Endothelial cell of hepatic sinusoid (primary cell): ENCODE data around the gene USP49.
"Not testable (repeated sequence)": the region's sequence is repeated elsewhere in the genome, so short reads cannot be mapped to it uniquely, and the experiment has no call there.

Source experiments
- in situ Hi-C: cut with HindIII; loops from 2 replicates; pipeline ENCODE4 v1.10.0; 2017; ENCODE audit warnings: low sequenced_read_pairs

The USP49 gene

DNA sequence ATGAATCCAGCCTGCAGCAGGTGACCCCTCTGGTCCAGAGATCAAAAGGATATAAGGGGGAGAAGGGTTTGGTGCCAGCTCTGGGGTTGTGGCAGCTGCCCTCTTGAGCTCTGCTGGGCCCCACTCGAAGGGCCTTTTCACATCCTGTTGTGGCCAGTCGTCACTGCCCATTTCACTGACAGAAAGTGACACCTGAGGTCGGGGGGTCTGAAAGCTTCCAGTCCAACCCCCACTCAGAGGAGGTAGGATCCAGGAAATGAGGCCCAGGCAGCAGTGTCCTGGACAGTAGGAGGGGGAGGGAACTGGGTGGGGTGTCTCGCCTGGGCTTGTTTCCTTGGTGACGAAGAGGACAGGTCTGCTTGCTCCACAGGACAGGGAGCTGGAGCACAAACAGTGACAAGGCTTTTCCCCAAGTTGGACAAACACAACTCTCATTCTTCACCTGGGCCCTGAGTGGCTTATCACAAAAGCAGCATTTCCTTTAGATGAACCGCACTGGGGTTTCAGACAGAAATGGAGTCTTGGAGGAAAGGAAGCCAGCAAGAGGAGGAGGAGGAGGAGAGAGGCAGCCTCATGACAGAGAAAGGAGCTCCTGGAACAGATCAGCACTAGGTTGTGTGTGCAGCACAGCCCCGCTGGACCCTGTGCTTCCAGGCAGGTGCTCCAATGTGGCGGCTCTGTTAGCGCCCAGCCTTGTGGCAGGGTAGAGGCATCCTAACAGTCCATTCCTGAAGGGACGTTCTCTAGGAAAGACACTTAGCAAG is 126.4 kb downstream of the USP49 start:
- in situ Hi-C loops = no loop called here

DNA sequence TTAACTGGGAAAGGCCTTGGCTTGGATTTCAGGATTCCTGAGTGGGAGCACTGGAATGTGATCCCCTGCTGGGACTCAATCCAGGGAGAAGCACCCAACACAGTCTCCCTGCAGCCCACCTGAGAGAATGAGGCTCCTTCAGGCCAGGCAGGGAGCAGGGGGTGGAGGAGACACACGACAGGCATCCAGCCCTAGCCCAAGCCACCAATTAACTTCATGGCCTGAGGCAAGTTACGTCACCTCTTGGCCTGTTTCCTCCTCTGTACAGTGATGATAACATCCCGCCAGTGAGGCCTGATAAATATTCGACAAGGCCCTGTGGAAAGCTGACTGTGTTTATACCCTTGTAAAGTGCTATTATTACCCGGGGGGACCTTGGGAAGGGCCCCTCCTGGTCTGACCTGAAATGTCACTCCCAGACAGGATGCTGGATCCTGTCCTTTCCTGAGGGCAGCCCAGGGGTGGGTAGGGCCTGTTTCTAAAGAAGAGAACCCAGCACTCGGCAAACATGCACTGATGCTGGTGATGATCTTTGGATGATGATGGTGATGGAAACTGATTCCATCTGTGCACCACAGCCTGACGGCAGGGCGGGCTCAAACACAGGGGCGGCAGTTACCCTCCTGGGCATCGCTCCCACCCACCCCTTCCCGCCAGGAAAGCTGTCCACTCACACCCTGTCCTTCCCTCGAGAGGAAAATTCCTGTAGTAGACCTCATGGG is 127.9 kb downstream of the USP49 start:
- in situ Hi-C loops = no loop called here

DNA sequence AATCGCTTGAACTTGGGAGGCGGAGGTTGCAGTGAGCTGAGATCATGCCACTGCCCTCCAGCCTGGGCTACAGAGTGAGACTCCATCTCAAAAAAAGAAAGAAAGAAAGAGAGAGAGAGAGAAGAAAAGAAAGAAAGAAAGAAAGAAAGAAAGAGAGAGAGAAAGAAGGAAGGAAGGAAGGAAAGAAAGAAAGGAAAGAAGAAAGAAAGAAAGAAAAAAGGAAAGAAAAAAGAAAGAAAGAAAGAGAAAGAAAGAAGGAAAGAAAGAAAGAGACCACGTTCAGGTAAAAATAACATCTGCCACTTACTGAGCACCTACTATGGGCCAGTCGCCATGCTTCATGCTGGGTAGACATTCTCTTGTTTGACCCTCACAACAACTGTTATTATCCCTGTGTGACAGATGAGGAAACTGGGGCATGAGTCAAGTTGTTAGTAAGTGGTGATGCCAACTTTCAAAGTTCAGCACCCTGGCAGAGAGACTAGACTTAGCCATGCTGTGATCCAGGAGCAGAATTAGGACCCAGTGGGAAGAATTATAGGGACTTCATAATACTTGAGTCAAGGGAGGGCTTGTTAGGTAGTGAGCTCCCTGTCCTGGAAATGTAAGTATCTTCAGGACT is 129.0 kb downstream of the USP49 start:
- in situ Hi-C loops = not testable (repeated sequence)

DNA sequence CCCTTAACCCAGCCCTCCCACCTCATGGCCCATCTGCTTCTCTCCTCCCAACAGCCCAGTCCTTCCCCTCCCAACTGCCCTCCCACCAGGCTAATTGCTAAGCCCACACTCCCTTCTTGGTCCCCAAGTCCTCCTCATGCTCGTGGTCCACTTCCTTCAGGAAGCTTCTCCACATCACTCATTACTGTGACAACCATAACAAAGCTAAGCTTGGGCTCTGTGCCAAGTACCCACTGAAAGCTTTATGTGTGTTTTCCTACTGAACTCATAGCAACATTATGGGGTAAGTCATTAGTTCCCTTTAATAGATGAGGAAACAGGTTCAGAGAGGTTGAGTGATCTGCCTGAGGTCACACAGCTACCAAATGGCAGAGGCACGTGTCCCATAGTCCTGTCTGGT is 131.7 kb downstream of the USP49 start:
- in situ Hi-C loops = no loop called here

DNA sequence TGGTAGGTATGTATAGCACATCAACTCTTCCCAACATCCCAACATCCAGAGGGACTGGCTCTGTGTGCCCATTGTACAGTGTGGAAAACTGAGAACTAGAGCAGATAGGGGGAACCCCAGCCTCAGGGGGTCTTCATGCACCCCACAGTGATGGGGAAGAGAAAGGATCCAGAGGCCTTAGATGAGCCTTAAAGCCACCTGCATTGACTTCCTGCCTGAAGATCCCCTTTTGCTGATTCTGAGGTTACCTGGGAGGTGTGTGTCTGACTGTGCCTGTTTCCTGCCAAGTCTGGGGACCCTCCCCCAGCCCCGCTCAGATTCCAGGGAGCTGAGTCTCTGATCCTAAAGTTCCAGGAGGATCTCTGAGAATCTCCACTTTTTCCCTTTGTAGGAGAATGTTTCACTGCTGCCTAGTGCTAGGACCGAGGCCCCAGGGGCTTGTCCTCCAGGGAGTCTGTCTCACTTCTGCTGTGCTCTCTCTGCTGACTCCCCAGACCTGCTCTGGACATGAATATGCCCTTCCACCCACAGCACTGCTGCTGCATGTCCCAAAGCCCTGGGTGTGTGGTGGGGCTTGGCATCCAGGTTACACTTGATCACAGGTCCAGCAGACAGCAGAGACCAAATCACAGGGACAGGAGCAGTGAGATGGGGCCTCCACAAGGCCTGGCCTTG is 135.1 kb downstream of the USP49 start:
- in situ Hi-C loops = loop anchor here (10.0 kb wide), 1 partner anchor 65 kb away; no protein-coding TSS in a partner anchor

DNA sequence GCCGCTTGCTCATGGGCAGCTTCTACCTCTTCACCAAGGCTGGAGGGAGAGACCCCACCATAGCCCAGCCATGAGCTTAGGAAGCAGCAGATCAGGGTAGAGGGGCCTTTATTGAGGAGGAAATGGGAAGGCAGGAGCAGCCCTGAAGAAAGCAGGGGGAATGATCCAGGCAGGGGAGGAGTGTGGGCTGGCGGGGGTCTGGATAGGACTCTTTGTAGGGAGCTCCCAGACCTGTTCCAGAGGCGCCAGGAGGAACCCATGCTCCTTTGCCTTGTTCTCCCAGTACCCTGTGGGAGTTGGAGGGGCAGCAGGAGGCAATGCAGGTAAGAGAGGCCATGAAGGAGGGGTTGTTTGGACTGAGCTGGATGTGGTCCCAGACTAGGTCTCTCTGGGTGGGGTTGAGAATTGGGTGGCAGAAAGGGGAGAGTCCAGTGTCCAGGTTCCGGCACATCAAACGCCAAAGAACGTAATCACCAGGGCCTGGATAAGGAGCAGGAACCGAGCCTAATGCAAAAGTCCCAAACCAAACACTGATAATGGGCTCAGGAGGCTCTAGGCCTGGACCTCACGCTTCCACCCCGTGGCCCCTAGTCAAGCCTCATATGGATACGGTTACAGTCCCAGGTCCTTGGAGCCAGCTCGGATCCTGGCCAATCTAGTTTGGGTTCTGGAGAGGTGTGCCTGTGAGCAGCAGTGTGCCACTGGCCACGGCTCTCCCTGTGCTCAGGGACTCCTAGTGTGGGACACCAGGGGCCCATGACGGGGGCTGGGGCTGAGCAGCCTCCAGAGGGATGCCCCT is 135.9 kb downstream of the USP49 start:
- in situ Hi-C loops = loop anchor here (10.0 kb wide), 1 partner anchor 65 kb away; no protein-coding TSS in a partner anchor

DNA sequence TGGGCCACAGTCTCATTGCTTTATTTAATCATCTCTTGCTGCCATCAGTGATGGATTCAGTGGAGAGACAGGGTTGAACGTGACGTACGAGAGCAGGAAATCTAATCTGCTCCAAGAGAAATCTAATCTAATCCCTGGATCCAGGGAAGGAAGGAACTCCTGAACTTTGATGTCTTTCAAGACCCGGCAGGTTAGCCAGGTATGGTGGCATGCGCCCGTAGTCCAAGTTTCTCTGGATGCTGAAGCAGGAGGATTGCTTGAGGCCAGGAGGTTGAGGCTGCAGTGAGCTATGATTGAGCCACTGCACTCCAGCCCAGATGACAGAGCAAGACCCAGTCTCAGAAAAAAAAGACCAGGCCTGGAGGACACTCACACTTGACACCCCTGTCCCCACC is 136.5 kb downstream of the USP49 start:
- in situ Hi-C loops = loop anchor here (10.0 kb wide), 1 partner anchor 64 kb away; no protein-coding TSS in a partner anchor

DNA sequence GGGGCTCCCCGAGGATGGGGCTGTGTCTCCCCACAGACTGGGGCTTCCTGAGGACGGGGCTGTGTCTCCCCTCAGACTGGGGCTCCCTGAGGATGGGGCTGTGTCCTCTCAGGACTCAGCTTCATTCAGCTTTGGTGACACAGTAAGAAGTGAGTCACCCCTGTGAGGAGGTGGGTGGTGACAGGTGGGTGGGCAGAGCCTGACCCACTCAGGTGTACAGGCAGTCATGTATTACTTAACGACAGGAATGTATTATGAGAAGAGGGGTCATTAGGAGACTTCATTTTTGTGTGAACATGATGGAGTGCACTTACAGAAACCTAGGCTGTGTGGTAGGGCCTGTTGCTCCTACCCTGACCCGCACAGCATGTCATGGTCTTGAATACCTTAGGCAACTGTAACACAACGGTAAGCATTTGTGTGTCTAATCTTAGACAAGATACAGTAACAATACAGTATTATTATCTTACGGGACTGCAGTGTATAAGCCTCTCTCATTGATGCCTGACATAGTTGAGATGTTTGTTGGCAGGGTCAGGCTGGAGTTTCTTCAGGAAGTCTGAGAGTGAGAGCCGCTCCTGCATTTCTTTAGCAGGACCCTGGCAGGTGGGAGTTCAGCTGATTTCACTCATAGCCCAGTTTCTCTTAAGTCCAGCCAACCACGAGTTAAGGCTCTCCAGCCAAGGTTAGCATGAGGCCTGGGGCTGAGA is 137.1 kb downstream of the USP49 start:
- in situ Hi-C loops = loop anchor here (10.0 kb wide), 1 partner anchor 63 kb away; no protein-coding TSS in a partner anchor

DNA sequence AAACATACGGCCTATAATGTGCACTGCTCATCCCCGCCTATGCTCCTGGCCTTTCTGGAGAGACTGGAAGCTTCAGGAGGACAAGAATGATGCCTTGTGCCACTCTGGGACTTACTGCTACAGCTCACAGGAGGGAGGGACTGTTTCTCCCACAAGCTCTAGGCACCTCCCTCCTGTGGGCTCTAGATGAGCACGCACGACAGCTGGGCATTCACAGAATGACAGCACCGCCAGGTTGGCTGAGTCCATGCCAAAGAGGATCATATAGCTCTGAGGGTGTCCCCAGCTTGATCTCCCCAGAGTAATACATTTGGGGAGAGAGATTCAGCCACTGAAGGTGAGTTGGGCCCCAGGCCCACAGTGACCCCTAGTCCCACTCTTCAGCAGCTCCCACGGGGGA is 137.9 kb downstream of the USP49 start:
- in situ Hi-C loops = loop anchor here (10.0 kb wide), 1 partner anchor 62 kb away; no protein-coding TSS in a partner anchor

DNA sequence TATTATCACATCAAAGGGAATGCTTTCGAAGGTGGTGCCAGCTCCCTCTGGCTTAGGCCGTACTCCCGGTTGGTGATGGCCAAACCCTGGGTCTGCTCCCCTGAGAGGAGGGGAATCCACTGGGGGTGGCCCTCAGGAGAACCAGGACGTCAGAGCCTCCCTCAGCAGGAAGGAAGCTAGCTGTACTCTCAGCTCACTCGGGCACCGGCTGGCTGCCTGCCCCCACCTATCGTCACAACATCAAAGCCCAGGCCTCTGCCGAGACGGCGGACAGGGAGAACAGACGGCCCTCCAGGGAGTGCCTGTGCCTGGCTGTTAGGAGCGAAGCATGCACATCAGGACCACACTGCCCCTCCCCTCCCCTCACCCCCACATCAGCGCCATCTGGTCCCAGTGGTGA is 138.8 kb downstream of the USP49 start:
- in situ Hi-C loops = loop anchor here (10.0 kb wide), 1 partner anchor 62 kb away; no protein-coding TSS in a partner anchor

DNA sequence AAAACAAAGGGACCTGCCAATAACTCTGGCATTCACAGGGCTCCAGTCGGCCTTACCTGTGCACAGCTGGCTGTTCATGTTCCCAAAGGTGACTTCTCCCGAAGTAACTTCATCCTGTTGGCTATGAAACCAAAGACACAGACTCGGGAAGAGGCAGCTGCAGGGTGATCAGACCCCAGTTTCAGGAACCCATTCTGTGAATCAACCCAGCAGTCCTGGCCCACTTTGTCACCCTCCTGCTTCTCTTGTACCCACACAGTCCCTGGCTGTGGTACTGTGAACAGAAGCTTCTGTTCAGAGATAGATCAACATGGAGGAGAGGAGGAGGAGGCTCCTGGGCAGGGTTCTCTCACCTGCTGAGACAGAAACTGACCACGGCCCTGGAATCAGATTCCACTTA is 139.3 kb downstream of the USP49 start:
- in situ Hi-C loops = loop anchor here (10.0 kb wide), 1 partner anchor 61 kb away; no protein-coding TSS in a partner anchor

DNA sequence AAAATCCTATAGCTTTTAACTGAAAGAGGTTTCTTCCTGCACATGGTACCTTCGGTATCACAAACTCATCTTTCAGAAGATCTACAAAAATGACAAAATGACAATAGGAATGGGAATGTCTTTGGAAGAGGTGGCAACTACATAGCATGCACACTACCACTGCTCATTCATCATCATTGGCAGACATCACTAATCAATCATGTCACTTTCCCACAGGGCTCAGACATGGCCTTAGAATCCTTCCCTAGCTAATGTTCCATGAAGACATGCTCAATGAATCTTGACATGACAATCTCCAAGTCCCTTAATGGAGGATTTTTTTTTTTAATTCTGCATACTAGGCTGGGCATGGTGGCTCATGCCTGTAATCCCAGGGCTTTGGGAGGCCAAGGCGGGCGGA is 144.8 kb downstream of the USP49 start:
- in situ Hi-C loops = loop anchor here (10.0 kb wide), 1 partner anchor 56 kb away; no protein-coding TSS in a partner anchor

DNA sequence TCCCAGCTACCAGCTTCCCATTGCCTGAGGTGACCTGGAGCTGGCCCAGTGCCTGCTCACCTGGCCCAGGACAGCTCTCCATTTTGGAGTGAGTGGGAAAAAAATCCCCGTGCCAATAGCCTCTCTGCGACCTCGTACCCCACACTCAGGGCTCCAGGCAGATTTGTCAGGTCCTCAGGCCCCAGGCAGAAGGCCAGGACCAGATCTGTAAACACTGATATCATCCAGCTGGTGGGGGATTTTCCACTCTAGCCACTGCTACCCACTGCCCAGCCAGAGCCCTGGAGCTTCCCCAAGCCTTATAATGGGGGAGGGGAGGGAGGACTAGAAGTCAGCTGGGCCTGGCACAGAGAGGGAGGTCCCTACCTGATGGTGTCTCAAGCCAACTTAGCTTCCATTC is 146.6 kb downstream of the USP49 start:
- in situ Hi-C loops = no loop called here

DNA sequence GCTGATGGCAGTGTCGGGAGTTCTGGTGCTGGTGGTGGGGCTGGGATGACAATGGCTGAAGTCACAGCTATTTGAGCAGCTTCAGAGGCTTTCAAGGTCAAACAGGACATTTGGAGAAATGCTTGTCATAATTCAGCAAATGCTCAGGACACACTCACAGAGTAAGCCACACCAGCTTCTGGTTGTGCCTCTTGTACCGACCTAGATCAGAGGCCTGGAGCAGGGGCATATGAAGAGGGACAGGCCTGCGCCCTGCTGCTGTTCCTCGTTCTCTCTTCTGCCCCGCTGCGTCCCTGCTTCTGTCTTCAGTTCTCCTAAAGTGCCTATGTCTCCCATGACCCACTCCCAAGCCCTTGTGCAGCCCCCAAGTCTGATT is 147.1 kb downstream of the USP49 start:
- in situ Hi-C loops = no loop called here

DNA sequence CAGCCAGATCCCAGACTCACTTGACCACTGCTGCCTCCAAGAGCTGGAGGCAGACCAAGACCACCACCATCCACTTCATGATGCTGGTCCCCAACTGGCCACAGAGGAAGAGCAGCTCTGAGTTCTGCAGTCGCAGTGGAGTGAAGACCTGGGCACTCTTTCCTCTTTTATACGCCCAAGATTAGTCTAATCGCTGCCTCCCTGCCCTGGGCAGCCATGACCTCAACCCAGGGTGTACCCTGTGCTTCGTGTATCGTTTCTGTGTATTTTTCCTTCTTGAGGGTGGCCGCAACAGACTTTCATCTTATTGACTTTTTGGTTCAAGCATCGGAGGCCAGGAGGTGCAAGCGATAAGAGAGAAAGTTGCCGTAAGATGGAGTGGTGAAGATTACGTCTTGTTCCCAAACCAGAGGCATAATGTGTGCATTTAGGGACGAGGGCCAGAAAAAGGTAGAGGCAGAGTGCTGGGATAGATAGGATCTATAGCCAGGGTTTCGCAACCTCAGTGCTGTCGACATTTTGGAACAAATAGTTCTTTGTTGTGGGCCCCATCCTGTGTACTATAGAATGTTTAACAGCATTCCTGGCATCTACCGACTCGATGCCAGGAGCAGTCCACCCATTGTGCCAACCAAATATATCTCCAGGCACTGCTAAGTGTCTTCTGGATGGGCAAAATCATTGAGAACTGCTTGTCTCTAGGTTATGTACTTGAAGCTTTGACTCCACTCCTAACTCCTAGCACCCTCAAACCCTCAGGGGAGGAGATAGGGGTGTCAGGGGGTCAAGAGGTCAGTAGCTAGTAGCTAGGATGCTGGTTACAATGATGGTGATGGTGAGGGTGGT is 147.7 kb downstream of the USP49 start, which contains the start of gene PGC:
TSS of gene PGC (minus strand) at position 142 of the 846 bp plus-strand sequence. CDS start at position 79, 63 bp downstream.
- in situ Hi-C loops = no loop called here

DNA sequence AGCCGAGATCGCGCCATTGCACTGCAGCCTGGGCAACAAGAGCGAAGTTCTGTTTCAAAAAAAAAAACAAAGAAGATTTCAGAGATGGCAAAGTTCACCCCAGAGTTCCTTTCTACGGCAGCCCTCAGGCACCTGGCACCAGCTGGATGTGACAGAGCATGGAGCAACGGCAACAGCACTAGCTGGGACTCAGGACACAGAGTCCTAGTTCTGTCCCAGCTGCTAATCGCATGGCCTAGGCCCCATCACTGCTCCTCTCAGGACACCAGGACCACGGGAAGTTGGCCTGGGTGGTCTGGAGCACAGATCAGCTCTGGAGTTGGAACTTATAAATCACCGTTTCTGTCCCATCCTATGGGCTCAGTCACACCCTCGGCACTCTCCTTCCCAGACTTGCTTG is 149.1 kb downstream of the USP49 start:
- in situ Hi-C loops = no loop called here

DNA sequence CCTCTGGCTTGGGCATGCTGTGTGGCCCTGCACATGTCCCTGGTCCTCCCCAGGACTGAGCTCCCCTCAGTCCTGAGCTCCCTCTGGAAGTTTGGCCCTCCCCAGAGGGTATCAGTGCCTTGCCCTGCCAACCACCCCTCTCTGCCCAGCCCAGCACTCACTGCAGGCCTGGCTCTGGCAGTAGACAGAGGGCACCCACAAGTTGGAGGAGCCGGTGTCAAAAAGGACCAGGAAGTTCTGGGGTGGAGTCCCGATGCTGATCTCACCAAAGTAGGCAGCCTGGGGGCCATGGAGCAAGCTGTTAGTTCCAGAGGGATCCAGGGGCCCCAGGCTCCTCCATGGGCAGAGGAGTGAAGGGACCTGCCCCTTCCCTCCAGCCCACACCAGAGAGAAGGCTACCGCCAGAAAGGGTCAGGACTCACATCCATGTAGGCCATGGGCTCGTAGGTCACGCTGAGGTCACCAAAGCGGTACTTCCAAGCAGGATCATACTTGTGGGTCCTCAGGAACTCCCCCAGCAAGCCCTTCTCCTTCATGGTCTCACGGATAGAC is 150.9 kb downstream of the USP49 start:
- in situ Hi-C loops = no loop called here
